Colon (tissue), 2 donors: ENCODE data around the gene PMP22.
"Not testable (repeated sequence)": the region's sequence is repeated elsewhere in the genome, so short reads cannot be mapped to it uniquely, and the experiment has no call there.

Experiments used
- FAIRE-seq: peaks from 2 replicates; lab custom pipeline; 2012; peaks lifted over from hg19 to GRCh38; lab: Jason Lieb, UNC
- donor health status: control.
- donor health status: control.

Gene PMP22

DNA sequence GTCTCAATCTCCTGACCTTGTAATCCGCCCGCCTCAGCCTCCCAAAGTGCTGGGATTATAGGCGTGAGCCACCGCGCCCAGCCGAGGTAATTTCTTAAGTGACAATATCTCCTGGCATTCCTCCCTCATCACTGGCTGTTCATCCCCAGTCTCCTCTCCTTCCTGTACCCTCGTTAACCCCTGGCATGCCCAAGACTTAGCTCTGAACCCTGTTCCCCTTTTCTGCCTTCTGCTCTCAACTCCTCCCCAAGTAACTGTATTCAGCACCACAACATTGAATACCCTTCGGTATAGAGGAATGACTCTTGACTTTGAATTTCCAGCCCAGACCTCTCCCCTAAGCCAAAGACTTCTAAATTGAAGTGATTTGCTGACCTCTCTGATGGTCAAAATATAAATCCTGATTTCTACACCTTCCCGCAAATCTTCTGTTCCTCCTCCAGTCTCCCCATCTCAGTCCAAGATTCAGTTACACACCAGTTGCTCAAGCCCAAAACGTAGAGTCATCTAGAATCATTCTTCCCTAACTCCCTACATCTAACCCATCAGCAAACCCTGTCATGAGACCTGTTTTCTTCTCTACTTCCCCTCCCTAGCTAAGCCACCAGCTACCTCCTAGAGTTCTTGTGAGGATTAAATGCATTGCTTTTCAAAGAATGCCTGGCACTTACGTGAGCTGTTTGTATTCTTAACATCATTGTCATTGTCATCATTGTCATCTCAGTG, 14.8 kb downstream of the PMP22 start:
- FAIRE-seq = no peak

DNA sequence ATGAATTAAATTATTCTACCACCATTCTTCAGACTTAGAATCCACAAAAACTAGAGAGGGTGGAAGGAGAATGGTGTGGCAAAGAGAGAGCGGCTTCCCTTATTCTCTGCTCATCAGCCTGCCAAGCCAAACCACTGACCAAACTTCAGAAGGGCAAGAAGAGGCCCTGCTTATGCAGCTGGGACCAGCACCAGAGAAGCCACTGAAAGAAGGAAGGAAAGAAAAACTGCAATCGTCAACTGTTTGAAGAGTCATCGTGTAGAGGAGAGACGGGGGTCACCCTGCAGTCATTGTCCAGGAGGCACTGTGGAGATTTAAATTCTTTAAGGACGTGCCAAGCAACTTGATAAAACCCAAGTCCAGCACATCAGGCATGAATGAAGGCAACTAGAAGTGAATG, 15.6 kb downstream of the PMP22 start:
- FAIRE-seq = no peak

DNA sequence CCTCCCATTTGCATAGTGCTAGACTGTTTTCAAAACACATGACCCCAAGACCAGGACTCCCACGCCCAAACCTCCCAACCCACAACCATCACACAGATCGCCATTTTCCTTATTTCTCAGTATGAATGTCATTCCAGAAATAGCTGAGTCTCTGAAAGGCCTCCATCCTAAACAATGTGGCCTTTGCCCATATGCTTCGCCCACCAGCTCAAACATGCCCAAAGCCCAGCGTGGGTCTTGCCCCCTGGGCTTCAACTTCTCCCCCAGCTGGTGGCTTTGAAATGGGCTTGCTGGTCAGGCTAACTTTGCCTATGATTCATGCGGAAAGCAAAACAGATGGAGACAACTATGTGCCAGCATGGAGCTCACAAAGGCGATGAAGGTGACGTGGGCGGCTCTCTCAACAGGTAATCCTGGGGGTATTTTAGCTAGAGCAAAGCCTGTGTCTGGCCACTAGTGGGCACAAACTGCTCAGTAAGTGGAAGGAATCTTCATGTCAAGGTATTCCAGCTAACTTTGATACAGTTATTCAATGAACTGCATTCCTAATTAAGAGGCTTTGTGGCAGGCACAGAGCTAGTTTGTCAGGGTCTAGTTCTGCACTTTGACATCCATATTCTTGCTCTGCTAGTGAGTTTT, 17.1 kb downstream of the PMP22 start:
- no peak for FAIRE-seq

GRCh38 chr17:15245054-15245453, 20.1 kb downstream of the PMP22 start:
- FAIRE-seq = no peak

GRCh38 chr17:15240644-15241043, 24.5 kb downstream of the PMP22 start:
- FAIRE-seq = no peak

GRCh38 chr17:15239491-15239890, 25.6 kb downstream of the PMP22 start:
- FAIRE-seq = no peak

GRCh38 chr17:15238676-15239422, 26.3 kb downstream of the PMP22 start:
- FAIRE-seq = no peak

GRCh38 chr17:15238057-15238456, 27.1 kb downstream of the PMP22 start:
- FAIRE-seq = no peak

DNA sequence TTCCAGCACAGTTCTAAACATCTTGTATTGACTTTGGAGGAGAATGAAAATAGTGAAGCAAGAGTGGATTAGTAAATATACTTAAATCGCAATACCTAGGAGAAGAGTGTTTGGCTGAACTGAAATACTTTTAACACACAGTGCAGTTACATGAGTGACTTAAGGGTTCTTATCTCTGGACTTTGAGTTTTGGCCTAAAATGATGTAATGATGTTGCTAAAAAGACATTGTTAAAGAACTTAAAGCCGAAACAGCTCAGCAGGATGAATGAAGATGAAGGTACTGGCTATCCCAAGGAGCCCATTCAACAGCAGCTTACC, 28.1 kb downstream of the PMP22 start:
- FAIRE-seq = no peak

GRCh38 chr17:15236281-15237105, 28.6 kb downstream of the PMP22 start:
- no peak for FAIRE-seq

DNA sequence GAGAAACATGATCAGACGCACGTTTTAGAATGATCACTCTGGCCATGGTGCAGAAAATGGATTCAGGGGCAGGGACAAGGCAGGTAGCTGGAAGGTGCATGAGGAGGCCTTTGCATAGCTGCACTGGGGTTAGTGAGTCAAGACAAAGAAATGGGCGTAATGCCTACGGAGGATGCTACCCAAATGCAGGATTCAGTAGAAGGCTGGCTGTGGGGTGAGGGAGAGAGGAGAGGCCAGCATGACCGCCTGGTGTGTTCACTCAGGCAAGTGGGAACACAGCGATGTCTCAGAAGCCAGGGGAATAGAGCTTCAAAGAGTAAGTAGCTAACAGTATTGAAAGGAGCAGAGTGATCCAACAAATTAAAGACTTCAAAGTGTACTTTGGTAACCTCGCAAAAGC, 31.2 kb downstream of the PMP22 start:
- FAIRE-seq = no peak

GRCh38 chr17:15233022-15233805, 31.9 kb downstream of the PMP22 start:
- FAIRE-seq = no peak

DNA sequence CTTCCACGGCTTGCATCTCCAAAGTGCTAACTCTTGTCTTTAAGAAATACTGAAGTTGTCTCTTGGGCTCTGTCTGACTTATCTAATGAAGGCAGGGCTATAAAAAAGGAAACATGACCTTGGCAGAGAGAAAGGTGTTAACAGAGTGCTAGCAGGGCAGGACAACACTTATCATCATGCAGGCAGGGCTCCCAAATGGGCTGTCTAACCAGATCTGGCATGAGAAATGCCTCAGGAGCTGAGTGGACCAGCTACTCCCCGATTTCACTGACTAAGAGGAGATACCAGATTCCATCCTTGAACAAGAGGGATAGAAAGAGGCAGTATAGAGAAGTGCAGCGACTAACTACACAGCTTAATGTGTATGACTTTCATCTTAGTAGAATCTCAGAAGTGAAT, 32.6 kb downstream of the PMP22 start:
- no peak for FAIRE-seq

DNA sequence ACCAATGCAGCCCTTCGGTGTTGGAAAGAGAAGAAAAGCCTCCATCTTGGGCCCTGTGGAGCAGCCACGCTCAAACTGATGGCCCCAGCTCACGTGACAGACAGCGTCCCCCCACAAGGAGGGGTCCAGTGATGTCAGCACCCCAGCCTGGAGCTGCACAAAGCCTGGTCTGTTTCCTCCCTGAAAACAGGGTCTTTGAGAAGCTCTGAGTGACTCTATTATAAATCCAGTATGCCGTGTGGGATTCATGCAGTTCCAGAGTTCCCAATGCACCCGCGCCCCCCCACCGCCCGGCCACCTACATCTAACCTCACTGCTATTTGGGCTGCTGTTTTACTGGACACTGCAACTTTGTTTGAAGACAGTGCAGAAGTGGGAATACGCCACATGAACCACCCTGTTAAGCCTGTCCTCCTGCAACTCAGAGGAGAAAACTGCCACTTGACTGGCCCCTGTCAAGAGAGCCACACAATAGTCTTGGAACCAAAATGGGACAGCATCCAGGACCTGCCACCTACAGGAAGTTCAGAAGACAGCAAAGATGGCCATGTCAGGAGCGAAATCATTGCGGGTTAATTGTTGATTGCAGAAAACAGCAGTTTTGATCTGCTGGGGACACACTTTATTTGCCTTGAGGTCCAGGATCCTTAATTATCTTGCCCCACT, 33.1 kb downstream of the PMP22 start:
- no peak for FAIRE-seq

DNA sequence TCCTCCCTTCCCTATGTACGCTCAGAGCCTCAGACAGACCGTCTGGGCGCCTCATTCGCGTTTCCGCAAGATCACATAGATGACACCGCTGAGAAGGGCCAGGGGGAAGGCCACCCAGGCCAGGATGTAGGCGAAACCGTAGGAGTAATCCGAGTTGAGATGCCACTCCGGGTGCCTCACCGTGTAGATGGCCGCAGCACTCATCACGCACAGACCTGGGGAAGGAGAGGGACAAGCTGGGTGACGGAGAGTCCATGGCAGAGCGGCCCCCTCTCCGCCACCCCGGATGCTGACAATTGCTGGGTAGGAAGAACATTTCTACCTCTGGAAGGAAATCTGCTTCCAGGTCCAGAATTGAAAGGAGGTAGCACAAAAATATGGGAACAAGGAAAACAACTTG, 34.3 kb downstream of the PMP22 start:
- FAIRE-seq = no peak

- FAIRE-seq = not testable (repeated sequence)
These were observed 43.3 kb downstream of the PMP22 start for GRCh38 chr17:15221827-15222226.

GRCh38 chr17:15220785-15221184, 44.3 kb downstream of the PMP22 start:
- no peak for FAIRE-seq

DNA sequence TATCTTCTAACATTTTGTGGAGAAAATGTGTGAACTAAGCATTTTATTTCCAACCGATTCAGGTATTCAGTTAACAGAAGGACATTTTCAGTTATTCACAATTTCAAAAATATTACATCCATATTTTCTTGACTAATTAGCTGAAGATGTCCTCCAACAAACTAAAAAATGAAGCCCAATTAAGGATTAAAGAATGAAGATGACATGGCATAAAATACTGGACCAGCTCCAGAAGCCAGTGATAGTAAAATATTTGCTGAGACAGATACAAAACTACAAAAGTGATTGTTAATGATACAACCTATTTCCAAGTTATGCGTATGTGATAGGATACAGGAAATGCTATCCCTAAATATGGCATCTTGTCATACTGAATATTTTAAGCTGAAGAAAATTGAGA, 48.6 kb downstream of the PMP22 start:
- no peak for FAIRE-seq

- FAIRE-seq = no peak
These were observed 51.6 kb downstream of the PMP22 start for GRCh38 chr17:15213381-15214087.

DNA sequence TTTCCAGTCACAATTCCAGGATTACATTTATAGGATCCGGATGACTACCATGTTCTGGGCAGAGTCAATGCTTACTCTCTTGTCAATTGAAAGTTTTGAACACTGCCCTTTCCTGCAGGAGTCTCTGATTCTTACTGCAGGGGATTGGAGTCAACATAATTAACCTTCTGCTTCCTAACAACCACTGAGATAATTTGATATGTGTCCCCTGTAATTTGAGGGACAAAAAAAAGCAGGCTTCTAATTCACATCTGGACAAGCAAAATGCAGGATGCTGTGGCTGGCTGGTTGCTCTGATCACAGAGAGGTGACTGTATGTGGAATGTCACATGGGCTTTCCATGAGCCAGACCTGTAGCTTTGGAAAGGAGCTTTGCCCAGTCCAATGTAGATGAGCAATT, 54.9 kb downstream of the PMP22 start:
- no peak for FAIRE-seq

DNA sequence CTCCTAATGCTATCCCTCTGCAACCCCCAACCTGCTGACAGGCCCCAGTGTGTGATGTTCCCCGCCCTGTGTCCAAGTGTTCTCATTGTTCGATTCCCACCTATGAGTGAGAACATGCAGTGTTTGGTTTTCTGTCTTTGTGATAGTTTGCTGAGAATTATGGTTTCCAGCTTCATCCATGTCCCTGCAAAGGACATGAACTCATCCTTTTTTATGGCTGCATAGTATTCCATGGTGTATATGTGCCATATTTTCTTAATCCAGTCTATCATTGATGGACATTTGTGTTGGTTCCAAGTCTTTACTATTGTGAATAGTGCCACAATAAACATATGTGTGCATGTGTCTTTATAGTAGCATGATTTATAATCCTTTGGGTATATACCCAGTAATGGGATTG, 62.1 kb downstream of the PMP22 start:
- FAIRE-seq = not testable (repeated sequence)
